Coronary artery (tissue), 2 donors: ENCODE results near the gene USP24.

ENCODE experiments used
- DNase-seq: peaks from one replicate; pipeline ENCODE4 v3.0.0-alpha.2; 2017; ENCODE audit warnings: low spot score
- H3K27ac ChIP-seq, 2 donors: fragments of 200-600 bp; sonication (generic); one replicate each; pipeline ENCODE4 v1.5.1; 2016 to 2019
- H3K4me3 ChIP-seq: fragments of 200-600 bp; sonication (generic); 2 replicates; pipeline ENCODE4 v1.5.1; 2016; ENCODE audit warnings: mild to moderate bottlenecking, moderate library complexity
- TF ChIP-seq, protein P1 (sequence below): fragments of 200-600 bp; sonication (generic); IDR thresholded peaks from one replicate; pipeline ENCODE4 v1.5.1; 2019; ENCODE audit warnings: antibody characterized with exemption

Gene USP24

GRCh38 chr1:55062801-55063576 is 152.2 kb downstream of the USP24 start:
- DNase-seq = peak; percentile 69
- peak overlapping the region in 1 of 2 donors; percentile 66 for H3K27ac ChIP-seq
- H3K4me3 ChIP-seq = no peak overlapping the region
- TF ChIP-seq, protein P1, sequence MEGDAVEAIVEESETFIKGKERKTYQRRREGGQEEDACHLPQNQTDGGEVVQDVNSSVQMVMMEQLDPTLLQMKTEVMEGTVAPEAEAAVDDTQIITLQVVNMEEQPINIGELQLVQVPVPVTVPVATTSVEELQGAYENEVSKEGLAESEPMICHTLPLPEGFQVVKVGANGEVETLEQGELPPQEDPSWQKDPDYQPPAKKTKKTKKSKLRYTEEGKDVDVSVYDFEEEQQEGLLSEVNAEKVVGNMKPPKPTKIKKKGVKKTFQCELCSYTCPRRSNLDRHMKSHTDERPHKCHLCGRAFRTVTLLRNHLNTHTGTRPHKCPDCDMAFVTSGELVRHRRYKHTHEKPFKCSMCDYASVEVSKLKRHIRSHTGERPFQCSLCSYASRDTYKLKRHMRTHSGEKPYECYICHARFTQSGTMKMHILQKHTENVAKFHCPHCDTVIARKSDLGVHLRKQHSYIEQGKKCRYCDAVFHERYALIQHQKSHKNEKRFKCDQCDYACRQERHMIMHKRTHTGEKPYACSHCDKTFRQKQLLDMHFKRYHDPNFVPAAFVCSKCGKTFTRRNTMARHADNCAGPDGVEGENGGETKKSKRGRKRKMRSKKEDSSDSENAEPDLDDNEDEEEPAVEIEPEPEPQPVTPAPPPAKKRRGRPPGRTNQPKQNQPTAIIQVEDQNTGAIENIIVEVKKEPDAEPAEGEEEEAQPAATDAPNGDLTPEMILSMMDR = no peak

GRCh38 chr1:55061706-55062321 is 153.3 kb downstream of the USP24 start:
- peak; percentile 75 for DNase-seq
- Histone ChIP-seq H3K4me3 (no peak overlapping the region), H3K27ac (peak overlapping the region in 1 of 2 donors; percentile 66)
- TF ChIP-seq, protein P1 = no peak

DNA sequence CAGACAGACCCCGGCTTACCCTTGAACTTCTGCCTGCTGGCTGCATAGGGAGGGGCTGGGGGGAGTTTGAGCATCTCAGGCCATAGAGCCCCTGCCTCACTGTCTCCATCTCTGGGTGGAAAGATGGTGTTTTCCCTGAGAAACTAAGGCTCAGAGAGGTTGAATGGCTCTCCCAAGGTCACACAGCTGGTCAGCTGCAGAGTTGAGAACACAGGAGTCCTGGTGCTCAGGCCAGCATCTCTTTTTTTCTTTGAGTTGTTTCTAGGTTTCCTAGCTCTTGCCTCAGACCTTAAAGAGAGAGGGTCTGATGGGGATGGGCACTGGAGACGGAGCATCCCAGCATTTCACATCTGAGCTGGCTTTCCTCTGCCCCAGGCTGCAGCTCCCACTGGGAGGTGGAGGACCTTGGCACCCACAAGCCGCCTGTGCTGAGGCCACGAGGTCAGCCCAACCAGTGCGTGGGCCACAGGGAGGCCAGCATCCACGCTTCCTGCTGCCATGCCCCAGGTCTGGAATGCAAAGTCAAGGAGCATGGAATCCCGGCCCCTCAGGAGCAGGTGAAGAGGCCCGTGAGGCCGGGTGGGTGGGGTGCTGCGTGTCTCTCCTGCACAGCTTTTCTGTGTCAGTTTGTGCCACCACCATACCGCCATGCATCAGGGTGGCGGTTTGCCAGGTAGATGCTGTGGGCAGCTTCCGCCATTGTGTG is 154.0 kb downstream of the USP24 start:
- Histone ChIP-seq H3K4me3 (no peak overlapping the region), H3K27ac (peak overlapping the region in 1 of 2 donors; percentile 66)
- peak; percentile 49 for DNase-seq
- TF ChIP-seq, protein P1 = no peak

GRCh38 chr1:55060133-55060999 is 154.8 kb downstream of the USP24 start:
- TF ChIP-seq, protein P1 = no peak
- H3K27ac ChIP-seq = no peak overlapping the region
- DNase-seq = peak; percentile 59
- H3K4me3 ChIP-seq = no peak overlapping the region

- Histone ChIP-seq H3K4me3 (no peak overlapping the region), H3K27ac (no peak overlapping the region)
- DNase-seq = peak; percentile 55
- TF ChIP-seq, protein P1 = no peak
These were observed 155.6 kb downstream of the USP24 start for GRCh38 chr1:55059302-55060132.

DNA sequence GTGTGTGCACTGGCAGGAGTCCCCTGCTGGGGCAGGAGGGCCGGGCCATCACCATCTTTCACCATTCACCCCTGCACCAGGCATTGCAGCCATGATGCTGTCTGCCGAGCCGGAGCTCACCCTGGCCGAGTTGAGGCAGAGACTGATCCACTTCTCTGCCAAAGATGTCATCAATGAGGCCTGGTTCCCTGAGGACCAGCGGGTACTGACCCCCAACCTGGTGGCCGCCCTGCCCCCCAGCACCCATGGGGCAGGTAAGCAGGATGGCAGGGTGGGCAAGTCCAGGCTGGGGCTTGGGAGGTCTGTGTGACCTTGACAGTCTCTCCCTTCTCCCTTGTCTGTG is 157.2 kb downstream of the USP24 start:
- TF ChIP-seq, protein P1 = no peak
- no peak overlapping the region for H3K4me3 ChIP-seq
- H3K27ac ChIP-seq = no peak overlapping the region
- DNase-seq = peak; percentile 47
